AG09319 (cell line): ENCODE results near the gene MRGPRG.

Experiments
- DNase-seq: peaks from one replicate; pipeline ENCODE4 v3.0.0-alpha.2; 2010; ENCODE audit warnings: low read depth; ENCODE audit errors: extremely low read depth
- CTCF ChIP-seq: IDR thresholded peaks from 2 replicates; pipeline ENCODE4 v1.5.1; 2011; ENCODE audit warnings: low read depth, mild to moderate bottlenecking, inconsistent platforms, low read length, moderate library complexity

Gene MRGPRG

GRCh38 chr11:3186166-3186953 is 32.3 kb downstream of the MRGPRG start:
- TF ChIP-seq CTCF, result no peak
- no peak for DNase-seq

- TF ChIP-seq CTCF, result no peak
- DNase-seq, result no peak
These were observed 33.8 kb downstream of the MRGPRG start for GRCh38 chr11:3184732-3185347.

GRCh38 chr11:3183523-3183922 is 35.1 kb downstream of the MRGPRG start:
- no peak for TF ChIP-seq CTCF
- DNase-seq, result no peak

- no peak for DNase-seq
- TF ChIP-seq CTCF, result no peak
These were observed 36.2 kb downstream of the MRGPRG start for GRCh38 chr11:3182462-3182852.

- DNase-seq, result no peak
- TF ChIP-seq CTCF, result no peak
These were observed 36.7 kb downstream of the MRGPRG start for GRCh38 chr11:3181725-3182461.

- no peak for DNase-seq
- no peak for TF ChIP-seq CTCF
These were observed 37.7 kb downstream of the MRGPRG start for GRCh38 chr11:3180869-3181268.

GRCh38 chr11:3178349-3178748 is 40.3 kb downstream of the MRGPRG start:
- no peak for TF ChIP-seq CTCF
- DNase-seq, result no peak
